Ovary (tissue), 9 donors: ENCODE results near the gene MAP3K7CL. TPM values are rescaled to one million over a fixed set of nuclear protein-coding genes. Genes with fewer than 3 reads are reported as not detected.

ENCODE experiments used
- DNase-seq, 5 donors: peaks; one replicate each; pipeline ENCODE4 v3.0.0-alpha.2; 2019 to 2020
- H3K27ac ChIP-seq, 2 donors: fragments of 200-600 bp; one replicate each; pipeline versions ENCODE4 v1.5.1 to v1.8.0; 2019 to 2022
- H3K27me3 ChIP-seq: fragments of 200-600 bp; one replicate; pipeline ENCODE4 v1.8.0; 2022
- H3K36me3 ChIP-seq: fragments of 200-600 bp; sonication (generic); one replicate; pipeline ENCODE4 v1.5.1; 2019
- H3K4me1 ChIP-seq: one replicate; pipeline ENCODE4 v1.8.1; 2013; ENCODE audit warnings: mild to moderate bottlenecking, moderate library complexity; ENCODE audit not compliant: insufficient read depth
- H3K4me3 ChIP-seq: fragments of 200-600 bp; sonication (generic); one replicate; pipeline ENCODE4 v1.5.1; 2017
- H3K9me3 ChIP-seq, 2 donors: fragments of 200-600 bp in 1 of 2; sonication (generic) in 1 of 2; one replicate each; pipeline versions ENCODE4 v1.5.1 to v1.8.1; 2013 to 2019; ENCODE audit warnings: mild to moderate bottlenecking in 1 of 2, moderate library complexity in 1 of 2
- EP300 ChIP-seq: sonication (generic); formaldehyde crosslinking; IDR thresholded peaks from one replicate; pipeline ENCODE4 v1.6.1; 2017; ENCODE audit warnings: antibody characterized with exemption
- POLR2A ChIP-seq: fragments of 450-650 bp; IDR thresholded peaks from one replicate; pipeline ENCODE4 v1.6.1; 2017; ENCODE audit warnings: antibody characterized with exemption, mild to moderate bottlenecking, moderate library complexity
- whole genome bisulfite sequencing, 3 donors: extraction: QIAGEN DNeasy Blood & Tissue Kit in 1 of 3; methylation state at CpG; one replicate each; pipeline versions ENCODE4 v1.1.5 to v1.1.7; 2013 to 2017; 5-methylcytosine and 5-hydroxymethylcytosine counted together
- intact Hi-C, 4 donors: fragments of 100-400 bp; cut with DNase I; formaldehyde crosslinking; loops; one replicate each; pipeline versions ENCODE4 v1.11.0 to v1.15.1; 2022 to 2023
- polyA plus RNA-seq, 2 donors: library from polyadenylated mRNA; stranded (reverse); fragments of 200-250 nt in 1 of 2; fragments of 350-450 nt in 1 of 2; fragmentation: Illumina TruSeq in 1 of 2; extraction: RNeasy Lipid Tissue Mini Kit (QIAGEN cat#74804) in 1 of 2; gene quantifications; one replicate each; pipeline ENCODE4 v1.2.3, GENCODE V29; 2013 to 2014
- total RNA-seq, 7 donors: library from RNA; depleted of rRNA in 2 of 7; stranded (reverse); fragments of >200 nt in 2 of 7; fragmentation: NEBNext Ultra II Directional in 3 of 7; extraction: Animal tissue kit (Norgen Biotek cat#: 25700) in 3 of 7; gene quantifications; one replicate each; pipeline versions ENCODE4 v1.1.0 to v1.2.4, GENCODE V29; 2016 to 2023
- TF ChIP-seq, protein P1 (sequence below), 3 donors: fragments of 450-650 bp in 2 of 3; fragments of 200-600 bp in 1 of 3; IDR thresholded peaks; one replicate each; pipeline versions ENCODE4 v1.5.1 to v1.8.0; 2016 to 2022; ENCODE audit warnings: antibody characterized with exemption in 3 of 3, mild to moderate bottlenecking in 1 of 3
- donor health status: DM: no; HTN: no; CAD: no; lungs with moderate emphysema.
- donor health status: DM: no; HTN: no; CAD: no.
- donor health status: Bipolar disorder and iron deficiency.
- donor health status: DM: yes; HTN: yes; CAD: no.
- donor health status: DM: no; HTN: no; CAD: no.
- donor health status: DM: yes; HTN: yes; CAD: no.

The MAP3K7CL gene
- total and polyA plus RNA-seq, 9 donors, result 3.0 to 18.6 (median 6.7) TPM

DNA sequence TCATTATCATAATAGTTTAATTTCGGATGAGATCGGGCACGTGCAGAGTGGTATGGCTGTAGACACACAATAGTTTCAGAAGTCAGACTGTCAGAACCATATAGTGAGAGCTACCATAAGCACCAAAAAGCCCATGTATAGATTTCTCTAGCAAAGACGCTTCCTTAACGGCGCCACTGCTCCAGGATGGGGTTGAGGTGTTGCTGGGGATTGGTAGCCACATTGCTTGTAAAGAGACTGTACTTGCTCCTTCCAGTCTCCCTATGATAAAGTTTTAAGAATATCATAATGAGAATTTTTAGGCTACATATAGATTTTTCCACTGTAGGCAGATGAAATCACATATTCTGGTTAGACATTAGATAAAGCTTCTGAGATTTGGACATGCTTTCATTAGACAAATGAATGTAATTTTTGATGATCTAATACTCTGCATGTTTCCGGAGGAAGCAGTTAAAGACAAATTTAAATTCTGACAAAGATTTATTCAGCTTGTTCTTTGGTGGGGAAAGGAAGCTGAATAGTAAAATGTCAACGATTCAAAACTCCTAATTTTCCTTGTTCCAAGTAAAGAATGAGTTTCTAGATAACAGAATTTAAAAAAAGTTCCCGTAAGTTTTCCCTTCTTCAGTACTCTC is 77.7 kb downstream of the MAP3K7CL start:
- no peaks in the 10 kb centered on the region for H3K36me3 ChIP-seq
- intact Hi-C loops, result no loop called here
- no peaks in the 10 kb centered on the region for H3K4me1 ChIP-seq
- H3K27me3 ChIP-seq, result no peaks in the 10 kb centered on the region
- DNase-seq, result no peak
- TF ChIP-seq EP300 (no peak), POLR2A (no peak)
- TF ChIP-seq, protein P1, sequence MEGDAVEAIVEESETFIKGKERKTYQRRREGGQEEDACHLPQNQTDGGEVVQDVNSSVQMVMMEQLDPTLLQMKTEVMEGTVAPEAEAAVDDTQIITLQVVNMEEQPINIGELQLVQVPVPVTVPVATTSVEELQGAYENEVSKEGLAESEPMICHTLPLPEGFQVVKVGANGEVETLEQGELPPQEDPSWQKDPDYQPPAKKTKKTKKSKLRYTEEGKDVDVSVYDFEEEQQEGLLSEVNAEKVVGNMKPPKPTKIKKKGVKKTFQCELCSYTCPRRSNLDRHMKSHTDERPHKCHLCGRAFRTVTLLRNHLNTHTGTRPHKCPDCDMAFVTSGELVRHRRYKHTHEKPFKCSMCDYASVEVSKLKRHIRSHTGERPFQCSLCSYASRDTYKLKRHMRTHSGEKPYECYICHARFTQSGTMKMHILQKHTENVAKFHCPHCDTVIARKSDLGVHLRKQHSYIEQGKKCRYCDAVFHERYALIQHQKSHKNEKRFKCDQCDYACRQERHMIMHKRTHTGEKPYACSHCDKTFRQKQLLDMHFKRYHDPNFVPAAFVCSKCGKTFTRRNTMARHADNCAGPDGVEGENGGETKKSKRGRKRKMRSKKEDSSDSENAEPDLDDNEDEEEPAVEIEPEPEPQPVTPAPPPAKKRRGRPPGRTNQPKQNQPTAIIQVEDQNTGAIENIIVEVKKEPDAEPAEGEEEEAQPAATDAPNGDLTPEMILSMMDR (IDR thresholded peaks at IDR 0.05), result no peak
- no peak overlapping the region for H3K27ac ChIP-seq
- no peak overlapping the region for H3K4me3 ChIP-seq
- H3K9me3 ChIP-seq, result no peaks in the 10 kb centered on the region
- 51 to 58% (median 53%) methylated on average over 9 of the region's 9 CpGs for WGBS, 3 donors

DNA sequence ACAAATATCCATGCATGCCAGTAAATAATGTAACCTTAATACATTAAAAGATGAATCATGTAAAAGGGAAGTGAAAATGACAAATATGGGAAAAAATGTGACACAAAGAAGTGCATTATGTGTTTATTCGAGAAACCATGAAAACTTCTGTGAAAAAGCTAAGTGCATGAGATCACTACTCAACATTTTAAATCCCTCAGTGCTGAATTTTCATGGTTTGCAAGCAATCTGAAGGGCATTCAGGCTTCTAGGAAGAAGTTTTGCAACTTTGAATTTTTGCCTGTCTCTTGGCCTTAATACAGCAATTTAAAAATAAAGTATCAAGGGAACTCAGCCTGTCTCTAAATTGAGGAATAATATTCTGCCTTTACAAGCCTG is 78.2 kb downstream of the MAP3K7CL start:
- H3K4me3 ChIP-seq, result no peak overlapping the region
- no peaks in the 10 kb centered on the region for H3K4me1 ChIP-seq
- H3K27ac ChIP-seq, result no peak overlapping the region
- DNase-seq, result no peak
- intact Hi-C loops, result no loop called here
- no peaks in the 10 kb centered on the region for H3K36me3 ChIP-seq
- 7 to 10% (median 7%) methylated on average over 1 of the region's 1 CpG for WGBS, 3 donors
- TF ChIP-seq POLR2A (no peak), EP300 (no peak)
- TF ChIP-seq, protein P1 (IDR thresholded peaks at IDR 0.05), result no peak
- H3K9me3 ChIP-seq, result no peaks in the 10 kb centered on the region
- H3K27me3 ChIP-seq, result no peaks in the 10 kb centered on the region

DNA sequence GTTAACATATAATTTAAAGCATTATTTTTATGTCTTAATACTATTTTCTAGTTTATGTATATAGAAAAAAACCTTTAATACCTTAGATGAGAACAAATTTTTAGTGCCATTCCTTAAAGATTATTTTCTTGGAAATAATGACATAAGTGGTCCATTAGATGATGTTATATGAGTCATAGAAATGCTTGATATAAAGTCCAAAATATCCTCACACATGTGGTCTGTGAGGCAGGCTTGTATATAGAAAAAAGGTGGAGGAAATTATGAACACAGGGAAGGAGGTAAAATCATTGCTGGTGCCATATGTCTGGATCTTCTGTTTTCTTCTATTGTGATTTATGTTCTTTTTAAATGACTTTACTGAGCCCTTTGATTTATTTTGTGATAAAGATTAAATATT is 79.3 kb downstream of the MAP3K7CL start:
- H3K36me3 ChIP-seq, result no peaks in the 10 kb centered on the region
- TF ChIP-seq EP300, result no peak
- TF ChIP-seq POLR2A, result no peak
- TF ChIP-seq, protein P1 (IDR thresholded peaks at IDR 0.05), result no peak
- no peaks in the 10 kb centered on the region for H3K4me1 ChIP-seq
- no peaks in the 10 kb centered on the region for H3K27me3 ChIP-seq
- DNase-seq, result no peak
- intact Hi-C loops, result no loop called here
- H3K4me3 ChIP-seq, result no peak overlapping the region
- H3K9me3 ChIP-seq, result no peaks in the 10 kb centered on the region
- H3K27ac ChIP-seq, result no peak overlapping the region

DNA sequence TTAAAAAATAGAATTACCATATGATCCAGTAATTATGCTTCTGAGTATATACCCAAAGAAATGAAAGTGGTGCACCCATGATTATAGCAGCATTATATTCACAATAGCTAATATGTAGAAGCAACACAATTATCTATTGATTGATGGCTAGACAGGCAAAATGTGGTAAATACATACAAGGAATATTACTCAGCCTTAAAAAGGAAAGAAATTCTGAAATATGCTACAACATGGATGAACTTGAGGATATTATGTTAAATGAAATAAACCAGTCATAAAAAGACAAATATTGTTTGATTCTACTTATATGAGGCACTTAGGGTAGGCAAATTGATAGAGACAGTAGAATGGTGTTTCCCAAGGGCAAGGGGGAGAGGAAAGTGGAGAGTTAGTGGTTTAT is 80.8 kb downstream of the MAP3K7CL start:
- H3K4me3 ChIP-seq, result no peak overlapping the region
- H3K9me3 ChIP-seq, result no peaks in the 10 kb centered on the region
- no peak for DNase-seq
- no peaks in the 10 kb centered on the region for H3K36me3 ChIP-seq
- no peaks in the 10 kb centered on the region for H3K27me3 ChIP-seq
- no peak overlapping the region for H3K27ac ChIP-seq
- intact Hi-C loops, result no loop called here
- H3K4me1 ChIP-seq, result no peaks in the 10 kb centered on the region
- TF ChIP-seq EP300 (no peak), POLR2A (no peak)
- TF ChIP-seq, protein P1 (IDR thresholded peaks at IDR 0.05), result no peak
